HG03342 (cell line): Measurements from ENCODE around the gene NBEAL1.
"Not testable (repeated sequence)": the region's sequence is repeated elsewhere in the genome, so short reads cannot be mapped to it uniquely, and the experiment has no call there.

Experiments used
- ATAC-seq: cut with Tn5 transposase; IDR thresholded peaks from one replicate; pipeline ENCODE4 v1.9.1; 2021; ENCODE audit warnings: mild to moderate bottlenecking, moderate library complexity; ENCODE audit not compliant: unreplicated experiment

Gene NBEAL1

GRCh38 chr2:203038586-203038985 is 23.9 kb downstream of the NBEAL1 start:
- ATAC-seq: no peak

GRCh38 chr2:203039211-203039610 is 24.5 kb downstream of the NBEAL1 start:
- not testable (repeated sequence) for ATAC-seq

- no peak for ATAC-seq
Observed at GRCh38 chr2:203040966-203041521, 26.4 kb downstream of the NBEAL1 start.

- ATAC-seq: no peak
Observed at GRCh38 chr2:203042178-203042577, 27.5 kb downstream of the NBEAL1 start.

- no peak for ATAC-seq
Observed at GRCh38 chr2:203043226-203043625, 28.6 kb downstream of the NBEAL1 start.

GRCh38 chr2:203045867-203046266 is 31.2 kb downstream of the NBEAL1 start:
- no peak for ATAC-seq

- no peak for ATAC-seq
Observed at GRCh38 chr2:203052539-203052938, 37.9 kb downstream of the NBEAL1 start.

- ATAC-seq: no peak
Observed at GRCh38 chr2:203059567-203060240, 45.0 kb downstream of the NBEAL1 start.

- ATAC-seq: no peak
Observed at GRCh38 chr2:203061346-203061745, 46.7 kb downstream of the NBEAL1 start.

- no peak for ATAC-seq
Observed at GRCh38 chr2:203062126-203062525, 47.5 kb downstream of the NBEAL1 start.

GRCh38 chr2:203066519-203067091 is 51.9 kb downstream of the NBEAL1 start:
- not testable (repeated sequence) for ATAC-seq

GRCh38 chr2:203070701-203071100 is 56.0 kb downstream of the NBEAL1 start:
- no peak for ATAC-seq

GRCh38 chr2:203071148-203071547 is 56.5 kb downstream of the NBEAL1 start:
- ATAC-seq: no peak

GRCh38 chr2:203072371-203072770 is 57.7 kb downstream of the NBEAL1 start:
- no peak for ATAC-seq

GRCh38 chr2:203077451-203077850 is 62.8 kb downstream of the NBEAL1 start:
- ATAC-seq: no peak

- no peak for ATAC-seq
Observed at GRCh38 chr2:203080447-203081045, 65.9 kb downstream of the NBEAL1 start.

- no peak for ATAC-seq
Observed at GRCh38 chr2:203083328-203083727, 68.7 kb downstream of the NBEAL1 start.

GRCh38 chr2:203086381-203086780 is 71.7 kb downstream of the NBEAL1 start:
- ATAC-seq: not testable (repeated sequence)

- ATAC-seq: not testable (repeated sequence)
Observed at GRCh38 chr2:203090721-203091120, 76.0 kb downstream of the NBEAL1 start.

- ATAC-seq: no peak
Observed at GRCh38 chr2:203097735-203098134, 83.1 kb downstream of the NBEAL1 start.

- ATAC-seq: not testable (repeated sequence)
Observed at GRCh38 chr2:203102357-203102756, 87.7 kb downstream of the NBEAL1 start.

GRCh38 chr2:203104273-203104672 is 89.6 kb downstream of the NBEAL1 start:
- no peak for ATAC-seq
